22Rv1 (cell line): ENCODE measurements around the gene NT5DC1.

ENCODE experiments used
- ZFX ChIP-seq: fragments of 450-650 bp; IDR thresholded peaks from 2 replicates; pipeline ENCODE4 v1.6.1; 2017; ENCODE audit warnings: antibody characterized with exemption, borderline replicate concordance
- TF ChIP-seq, protein P1 (sequence below): fragments of 450-650 bp; IDR thresholded peaks from 2 replicates; pipeline ENCODE4 v1.5.1; 2017; ENCODE audit warnings: mild to moderate bottlenecking

DNA sequence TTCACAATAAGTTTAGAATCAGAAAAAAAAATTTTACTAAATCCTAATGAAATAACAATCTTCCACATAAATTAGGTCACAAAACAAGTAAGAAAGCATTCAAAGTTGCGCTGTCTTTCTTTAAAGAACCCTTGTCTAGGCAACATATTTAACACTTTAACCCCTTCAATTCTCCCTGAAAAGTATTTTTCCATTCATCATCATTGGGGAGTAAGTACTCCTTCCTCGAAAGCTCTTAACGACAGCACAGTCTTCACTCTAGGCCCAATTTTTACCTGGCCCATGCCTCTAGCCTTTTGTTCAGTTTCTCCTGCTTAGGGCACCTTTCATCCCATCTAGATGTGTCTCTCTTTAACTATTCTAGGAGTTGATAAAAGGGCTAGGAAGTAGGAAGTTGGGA is 176.5 kb downstream of the NT5DC1 start:
- TF ChIP-seq, protein P1, sequence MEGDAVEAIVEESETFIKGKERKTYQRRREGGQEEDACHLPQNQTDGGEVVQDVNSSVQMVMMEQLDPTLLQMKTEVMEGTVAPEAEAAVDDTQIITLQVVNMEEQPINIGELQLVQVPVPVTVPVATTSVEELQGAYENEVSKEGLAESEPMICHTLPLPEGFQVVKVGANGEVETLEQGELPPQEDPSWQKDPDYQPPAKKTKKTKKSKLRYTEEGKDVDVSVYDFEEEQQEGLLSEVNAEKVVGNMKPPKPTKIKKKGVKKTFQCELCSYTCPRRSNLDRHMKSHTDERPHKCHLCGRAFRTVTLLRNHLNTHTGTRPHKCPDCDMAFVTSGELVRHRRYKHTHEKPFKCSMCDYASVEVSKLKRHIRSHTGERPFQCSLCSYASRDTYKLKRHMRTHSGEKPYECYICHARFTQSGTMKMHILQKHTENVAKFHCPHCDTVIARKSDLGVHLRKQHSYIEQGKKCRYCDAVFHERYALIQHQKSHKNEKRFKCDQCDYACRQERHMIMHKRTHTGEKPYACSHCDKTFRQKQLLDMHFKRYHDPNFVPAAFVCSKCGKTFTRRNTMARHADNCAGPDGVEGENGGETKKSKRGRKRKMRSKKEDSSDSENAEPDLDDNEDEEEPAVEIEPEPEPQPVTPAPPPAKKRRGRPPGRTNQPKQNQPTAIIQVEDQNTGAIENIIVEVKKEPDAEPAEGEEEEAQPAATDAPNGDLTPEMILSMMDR, result no peak
- no peak for TF ChIP-seq ZFX
